ENCODE results near the gene CNN2. TPM values are rescaled to one million over a fixed set of nuclear protein-coding genes. Genes with fewer than 3 reads are reported as not detected.

Gene CNN2
- total and polyA plus RNA-seq, 8 donors, result 20.4 to 73.8 (median 53.5) TPM

DNA sequence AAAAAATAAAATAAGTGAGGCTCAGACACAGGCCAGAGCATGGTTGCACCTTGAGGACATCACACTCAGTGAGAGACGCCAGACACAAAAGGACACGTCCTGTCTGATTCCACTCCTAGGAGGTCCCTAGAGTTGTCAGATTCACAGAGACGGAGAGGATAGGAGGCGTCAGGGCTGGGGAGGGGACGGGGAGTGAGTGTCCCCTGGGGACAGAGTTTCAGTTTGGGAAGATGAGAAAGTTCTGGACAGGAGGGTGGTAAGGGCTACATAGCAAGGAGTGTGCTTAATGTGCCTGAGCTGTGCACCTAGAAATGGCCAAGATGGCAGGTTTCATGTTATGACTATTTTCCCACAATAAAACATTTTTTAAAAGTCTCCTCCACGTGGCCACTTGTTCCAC lies 28.3 kb upstream of the CNN2 start:
- intact Hi-C loops (cut with DNase I), result no loop called here
- FAIRE-seq (no peak), ATAC-seq (no peak)

DNA sequence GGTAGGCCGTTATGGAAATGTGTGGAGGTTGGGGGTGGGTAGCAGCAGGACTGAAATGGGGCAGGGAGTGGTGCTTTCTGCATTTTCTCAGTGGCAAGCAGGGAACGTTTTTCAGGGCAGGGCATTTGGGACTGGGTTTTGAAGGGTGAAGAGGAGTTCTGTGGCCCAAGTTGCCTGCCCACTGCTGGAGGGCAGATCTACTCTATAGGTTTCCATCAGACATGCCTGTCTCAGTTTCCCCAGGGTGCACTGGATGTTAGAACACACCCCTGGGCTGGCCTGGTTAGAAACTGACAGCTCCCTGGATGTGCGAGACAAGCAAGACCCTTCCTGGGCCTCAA lies 27.1 kb upstream of the CNN2 start:
- peaks cover 0 to 16% (median 2%) of the 10 kb centered on the region in 4 donors for H3K27me3 ChIP-seq
- H3K9me3 ChIP-seq, result no peaks in the 10 kb centered on the region
- ATAC-seq, result no peak

More for the DNA sequence above, 28.3 kb upstream of the CNN2 start:
- no peaks in the 10 kb centered on the region for H3K9me3 ChIP-seq
- no peak for DNase-seq
- no peaks in the 10 kb centered on the region for H3K4me1 ChIP-seq
- 18 to 27% methylated on average over 6 of the region's 6 CpGs for WGBS, 2 donors
- no peak overlapping the region for H3K27ac ChIP-seq
- no peaks in the 10 kb centered on the region for H3K36me3 ChIP-seq
- peaks cover 0 to 16% (median 2%) of the 10 kb centered on the region in 4 donors for H3K27me3 ChIP-seq
- TF ChIP-seq, protein P1, sequence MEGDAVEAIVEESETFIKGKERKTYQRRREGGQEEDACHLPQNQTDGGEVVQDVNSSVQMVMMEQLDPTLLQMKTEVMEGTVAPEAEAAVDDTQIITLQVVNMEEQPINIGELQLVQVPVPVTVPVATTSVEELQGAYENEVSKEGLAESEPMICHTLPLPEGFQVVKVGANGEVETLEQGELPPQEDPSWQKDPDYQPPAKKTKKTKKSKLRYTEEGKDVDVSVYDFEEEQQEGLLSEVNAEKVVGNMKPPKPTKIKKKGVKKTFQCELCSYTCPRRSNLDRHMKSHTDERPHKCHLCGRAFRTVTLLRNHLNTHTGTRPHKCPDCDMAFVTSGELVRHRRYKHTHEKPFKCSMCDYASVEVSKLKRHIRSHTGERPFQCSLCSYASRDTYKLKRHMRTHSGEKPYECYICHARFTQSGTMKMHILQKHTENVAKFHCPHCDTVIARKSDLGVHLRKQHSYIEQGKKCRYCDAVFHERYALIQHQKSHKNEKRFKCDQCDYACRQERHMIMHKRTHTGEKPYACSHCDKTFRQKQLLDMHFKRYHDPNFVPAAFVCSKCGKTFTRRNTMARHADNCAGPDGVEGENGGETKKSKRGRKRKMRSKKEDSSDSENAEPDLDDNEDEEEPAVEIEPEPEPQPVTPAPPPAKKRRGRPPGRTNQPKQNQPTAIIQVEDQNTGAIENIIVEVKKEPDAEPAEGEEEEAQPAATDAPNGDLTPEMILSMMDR (IDR thresholded peaks at IDR 0.05), result no peak
- H3K4me3 ChIP-seq, result no peak overlapping the region

DNA sequence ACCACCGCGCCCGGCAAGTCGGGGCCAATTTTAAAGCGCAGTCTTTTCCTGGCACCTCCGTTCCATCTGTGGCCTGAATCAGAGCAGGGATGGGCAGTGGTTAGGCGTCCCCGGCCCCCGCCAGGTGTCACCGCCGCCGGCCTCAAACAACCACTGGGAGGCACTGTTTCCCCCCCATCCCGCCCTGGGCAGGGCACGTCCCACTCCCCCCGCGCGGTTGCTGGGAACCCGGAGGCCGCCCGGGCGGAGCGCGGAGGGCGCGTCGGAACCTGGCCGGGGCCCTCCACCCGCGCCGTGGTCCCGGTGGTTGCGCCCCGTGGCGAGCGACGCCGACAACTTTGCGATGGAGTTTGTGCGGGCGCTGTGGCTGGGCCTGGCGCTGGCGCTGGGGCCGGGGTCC lies 26.3 kb upstream of the CNN2 start, which contains the start of gene GRIN3B:
GRIN3B (plus strand) TSS at position 325 of the 400 bp plus-strand sequence; CDS start at position 344, 19 bp downstream.
- H3K27ac ChIP-seq, result no peak within 1 kb of the TSS
- peaks cover 0 to 16% (median 2%) of the 10 kb centered on the region in 4 donors for H3K27me3 ChIP-seq
- H3K4me3 ChIP-seq, result peak within 1 kb of the TSS in 1 of 4 donors; percentile 30
- no peaks in the 10 kb centered on the region for H3K9me3 ChIP-seq
- DNase-seq (peak in 5 of 6 donors; percentile 48 to 82 (median 71)), FAIRE-seq (no peak), ATAC-seq (peak; percentile 27 to 65 (median 40))
- TF ChIP-seq, protein P1 (IDR thresholded peaks at IDR 0.05), result peak in 3 of 4 donors; percentile 13 to 29 (median 21)
- no peaks in the 10 kb centered on the region for H3K36me3 ChIP-seq
- WGBS, 2 donors, result 2 to 3% methylated on average over 31 to 43 of the region's 43 CpGs
- intact Hi-C loops (cut with DNase I), result no loop called here
- H3K4me1 ChIP-seq, result no peaks in the 10 kb centered on the region

More for the DNA sequence above, 27.1 kb upstream of the CNN2 start:
- FAIRE-seq (no peak), DNase-seq (no peak)
- WGBS, 2 donors, result 45 to 56% methylated on average over 3 of the region's 3 CpGs
- TF ChIP-seq, protein P1 (IDR thresholded peaks at IDR 0.05), result no peak
- intact Hi-C loops (cut with DNase I), result no loop called here
- Histone ChIP-seq H3K27ac (no peak overlapping the region), H3K4me1 (no peaks in the 10 kb centered on the region), H3K4me3 (no peak overlapping the region), H3K36me3 (no peaks in the 10 kb centered on the region)

DNA sequence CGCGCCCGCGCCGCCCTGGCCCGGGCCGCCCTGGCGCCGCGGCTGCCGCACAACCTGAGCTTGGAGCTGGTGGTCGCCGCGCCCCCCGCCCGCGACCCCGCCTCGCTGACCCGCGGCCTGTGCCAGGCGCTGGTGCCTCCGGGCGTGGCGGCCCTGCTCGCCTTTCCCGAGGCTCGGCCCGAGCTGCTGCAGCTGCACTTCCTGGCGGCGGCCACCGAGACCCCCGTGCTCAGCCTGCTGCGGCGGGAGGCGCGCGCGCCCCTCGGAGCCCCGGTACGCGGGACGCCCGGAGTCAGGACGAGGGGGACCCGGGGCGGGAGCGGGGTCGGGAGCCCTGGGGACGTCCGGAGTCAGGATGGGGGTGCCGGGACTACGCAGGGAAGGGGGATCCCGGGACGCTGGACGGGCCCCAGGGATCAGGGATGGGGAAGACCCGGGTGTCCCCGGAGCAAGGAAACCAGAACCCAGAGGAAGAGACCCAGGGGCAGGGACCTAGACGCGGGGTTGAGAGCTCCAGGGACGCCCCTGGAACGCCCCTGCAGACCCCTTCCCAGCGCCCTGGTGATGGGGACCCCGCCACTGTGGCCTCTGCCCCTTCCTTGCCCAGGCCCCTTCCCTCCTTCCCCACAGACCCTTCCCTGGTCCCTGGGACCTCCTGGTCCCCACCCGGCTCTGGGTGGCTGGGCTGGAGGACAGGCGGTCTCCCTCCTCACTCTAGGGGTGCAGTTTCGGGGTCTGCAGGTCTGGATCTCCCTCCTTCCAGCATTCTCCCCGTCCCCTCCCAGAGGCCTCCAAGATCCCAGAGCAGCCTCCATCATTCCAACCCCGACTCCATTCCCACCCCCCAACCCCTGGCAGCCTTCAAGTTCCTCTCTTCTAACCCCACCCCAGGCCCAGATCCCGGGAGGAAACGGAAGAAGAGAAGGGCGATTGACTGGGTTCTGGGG lies 25.5 kb upstream of the CNN2 start:
- Histone ChIP-seq H3K36me3 (no peaks in the 10 kb centered on the region), H3K27ac (no peak overlapping the region), H3K27me3 (peaks cover 0 to 13% (median 2%) of the 10 kb centered on the region in 4 donors), H3K9me3 (no peaks in the 10 kb centered on the region), H3K4me1 (no peaks in the 10 kb centered on the region), H3K4me3 (peak overlapping the region in 1 of 4 donors; percentile 30)
- FAIRE-seq, result no peak
- ATAC-seq, result no peak
- DNase-seq, result peak in 1 of 6 donors; percentile 75
- WGBS, 2 donors, result 5% methylated on average over 63 to 73 of the region's 73 CpGs
- TF ChIP-seq, protein P1 (IDR thresholded peaks at IDR 0.05), result no peak
- intact Hi-C loops (cut with DNase I), result no loop called here

Data from pancreas (tissue), 10 donors.